Activated CD8-positive, alpha-beta T cell treated with anti-CD3 and anti-CD28 coated beads, Interleukin-2, amount 10 ng/mL, durations not matched to agents 7 days and 5 days (primary cell): ENCODE measurements around the gene LENG8. TPM values are rescaled to one million over a fixed set of nuclear protein-coding genes. Genes with fewer than 3 reads are reported as not detected.
A peak's percentile ranks its signal among the peaks of the same experiment; 100 is the strongest.
"Not testable (repeated sequence)": the region's sequence is repeated elsewhere in the genome, so short reads cannot be mapped to it uniquely, and the experiment has no call there.

Source experiments
- ATAC-seq: fragments of 150-1000 bp; cut with Tn5 transposase; one replicate; pipeline ENCODE4 v1.10.0; 2021; ENCODE audit warnings: moderate library complexity
- CTCF ChIA-PET: fragments of 350-600 bp; sonication (Branson Sonifier 250); formaldehyde crosslinking; loops from one replicate; lab custom pipeline; 2021; ENCODE audit warnings: antibody characterized with exemption; lab: Charles Lee
- POLR2A ChIA-PET: fragments of 350-600 bp; sonication (Branson Sonifier 250); formaldehyde crosslinking; loops from one replicate; lab custom pipeline; 2021; ENCODE audit warnings: antibody characterized with exemption; lab: Charles Lee
- DNase-seq: peaks from one replicate; pipeline ENCODE4 v3.0.0-alpha.2; 2020
- H3K27ac Mint-ChIP-seq: one replicate; pipeline ENCODE4 v1.8.0; 2021; ENCODE audit warnings: mild to moderate bottlenecking, mixed read lengths
- H3K27me3 Mint-ChIP-seq: one replicate; pipeline ENCODE4 v1.8.0; 2021; ENCODE audit warnings: low read depth, mixed read lengths
- H3K36me3 Mint-ChIP-seq: one replicate; pipeline ENCODE4 v1.8.0; 2021; ENCODE audit warnings: low read depth, mixed read lengths
- H3K4me1 Mint-ChIP-seq: one replicate; pipeline ENCODE4 v1.8.0; 2021; ENCODE audit warnings: low read depth, mixed read lengths
- H3K4me3 Mint-ChIP-seq: one replicate; pipeline ENCODE4 v1.8.0; 2021; ENCODE audit warnings: mild to moderate bottlenecking, mixed read lengths
- H3K9me3 Mint-ChIP-seq: one replicate; pipeline ENCODE4 v1.8.0; 2022; ENCODE audit warnings: mixed read lengths; ENCODE audit not compliant: insufficient read depth
- total RNA-seq, 2 experiments: library from RNA; stranded (reverse); gene quantifications; one replicate each; pipeline ENCODE4 v1.2.3, GENCODE V29; 2021

Gene LENG8
- total RNA-seq, 2 experiments from 2014 or later: 171 to 181 TPM

GRCh38 chr19:54432144-54432738 is 16.8 kb upstream of the LENG8 start:
- CTCF ChIA-PET: no interaction called here
- no peak overlapping the region for H3K4me3 Mint-ChIP-seq
- POLR2A ChIA-PET: interaction anchor here (1.0 kb wide), 1 partner anchor 87 kb away, joined by 3 read pairs; no protein-coding TSS in a partner anchor

GRCh38 chr19:54433697-54434096 is 15.3 kb upstream of the LENG8 start:
- CTCF ChIA-PET: no interaction called here
- Mint-ChIP-seq H3K4me3 (no peak overlapping the region), H3K4me1 (peaks cover 14% of the 10 kb centered on the region), H3K27ac (no peak overlapping the region), H3K36me3 (peaks cover 2% of the 10 kb centered on the region), H3K9me3 (no peaks in the 10 kb centered on the region), H3K27me3 (peaks cover 3% of the 10 kb centered on the region)
- DNase-seq (no peak), ATAC-seq (no peak)
- POLR2A ChIA-PET: interaction anchor here (0.6 to 1.0 kb wide), 2 partner anchors 9 to 14 kb away, joined by 3 to 5 read pairs; no protein-coding TSS in a partner anchor

More at GRCh38 chr19:54432144-54432738, 16.8 kb upstream of the LENG8 start:
- H3K36me3 Mint-ChIP-seq: no peaks in the 10 kb centered on the region
- no peak for ATAC-seq
- no peak for DNase-seq
- H3K4me1 Mint-ChIP-seq: peaks cover 14% of the 10 kb centered on the region
- H3K9me3 Mint-ChIP-seq: no peaks in the 10 kb centered on the region
- H3K27ac Mint-ChIP-seq: no peak overlapping the region
- peaks cover 5% of the 10 kb centered on the region for H3K27me3 Mint-ChIP-seq

- ATAC-seq: no peak
- H3K4me1 Mint-ChIP-seq: peaks cover 14% of the 10 kb centered on the region
- H3K27me3 Mint-ChIP-seq: peaks cover 2% of the 10 kb centered on the region
- ChIA-PET POLR2A (interaction anchor here (1.0 kb wide), 1 partner anchor 14 kb away, joined by 3 read pairs; no protein-coding TSS in a partner anchor), CTCF (no interaction called here)
- no peak overlapping the region for H3K4me3 Mint-ChIP-seq
- H3K9me3 Mint-ChIP-seq: no peaks in the 10 kb centered on the region
- DNase-seq: no peak
- H3K36me3 Mint-ChIP-seq: peaks cover 5% of the 10 kb centered on the region
- no peak overlapping the region for H3K27ac Mint-ChIP-seq
Observed at GRCh38 chr19:54434112-54434872, 14.7 kb upstream of the LENG8 start.

GRCh38 chr19:54434873-54435214 is 14.2 kb upstream of the LENG8 start:
- Mint-ChIP-seq H3K4me3 (no peak overlapping the region), H3K4me1 (peaks cover 14% of the 10 kb centered on the region), H3K9me3 (no peaks in the 10 kb centered on the region), H3K27ac (peak overlapping the region; percentile 32), H3K27me3 (no peaks in the 10 kb centered on the region), H3K36me3 (peaks cover 8% of the 10 kb centered on the region)
- ATAC-seq (no peak), DNase-seq (no peak)
- ChIA-PET CTCF (no interaction called here), POLR2A (no interaction called here)

GRCh38 chr19:54435551-54436016 is 13.4 kb upstream of the LENG8 start:
- Mint-ChIP-seq H3K27me3 (no peaks in the 10 kb centered on the region), H3K27ac (no peak overlapping the region), H3K9me3 (no peaks in the 10 kb centered on the region), H3K4me1 (peaks cover 14% of the 10 kb centered on the region), H3K4me3 (no peak overlapping the region), H3K36me3 (peaks cover 8% of the 10 kb centered on the region)
- no peak for ATAC-seq
- no peak for DNase-seq
- POLR2A ChIA-PET: no interaction called here
- CTCF ChIA-PET: no interaction called here

- H3K4me3 Mint-ChIP-seq: no peak overlapping the region
Observed at GRCh38 chr19:54436031-54436523, 12.9 kb upstream of the LENG8 start.

GRCh38 chr19:54436628-54437252 is 12.3 kb upstream of the LENG8 start:
- H3K27me3 Mint-ChIP-seq: no peaks in the 10 kb centered on the region
- CTCF ChIA-PET: interaction anchor here (3.0 kb wide), 1 partner anchor 12 kb away, joined by 19 read pairs; the partner anchor contains the start of gene LENG8
- no peak overlapping the region for H3K27ac Mint-ChIP-seq
- DNase-seq (no peak), ATAC-seq (no peak)
- no peaks in the 10 kb centered on the region for H3K9me3 Mint-ChIP-seq
- POLR2A ChIA-PET: interaction anchor here (0.6 kb wide), 1 partner anchor 31 kb away, joined by 3 read pairs; no protein-coding TSS in a partner anchor
- peaks cover 8% of the 10 kb centered on the region for H3K36me3 Mint-ChIP-seq
- H3K4me3 Mint-ChIP-seq: no peak overlapping the region
- peaks cover 13% of the 10 kb centered on the region for H3K4me1 Mint-ChIP-seq

More at GRCh38 chr19:54436031-54436523, 12.9 kb upstream of the LENG8 start:
- Mint-ChIP-seq H3K27me3 (no peaks in the 10 kb centered on the region), H3K36me3 (peaks cover 8% of the 10 kb centered on the region), H3K4me1 (peaks cover 14% of the 10 kb centered on the region), H3K9me3 (no peaks in the 10 kb centered on the region), H3K27ac (no peak overlapping the region)
- ATAC-seq (no peak), DNase-seq (no peak)
- CTCF ChIA-PET: no interaction called here
- POLR2A ChIA-PET: interaction anchor here (0.6 kb wide), 1 partner anchor 32 kb away, joined by 3 read pairs; no protein-coding TSS in a partner anchor

GRCh38 chr19:54439174-54439851 is 9.7 kb upstream of the LENG8 start:
- H3K36me3 Mint-ChIP-seq: peaks cover 17% of the 10 kb centered on the region
- H3K27ac Mint-ChIP-seq: no peak overlapping the region
- ChIA-PET POLR2A (interaction anchor here (1.0 to 2.2 kb wide), 2 partner anchors 9 to 11 kb away, joined by 3 to 7 read pairs; partner anchors contain the start of gene LENG8), CTCF (interaction anchor here (0.9 to 3.0 kb wide), 5 partner anchors 9 to 174 kb away, joined by 3 to 19 read pairs (median 5); partner anchors contain the start of gene LENG8)
- ATAC-seq (peak; percentile 67), DNase-seq (peak; percentile 44)
- H3K27me3 Mint-ChIP-seq: no peaks in the 10 kb centered on the region
- no peaks in the 10 kb centered on the region for H3K9me3 Mint-ChIP-seq
- H3K4me3 Mint-ChIP-seq: no peak overlapping the region
- H3K4me1 Mint-ChIP-seq: peaks cover 9% of the 10 kb centered on the region

GRCh38 chr19:54440641-54441040 is 8.4 kb upstream of the LENG8 start:
- CTCF ChIA-PET: no interaction called here
- Mint-ChIP-seq H3K4me3 (no peak overlapping the region), H3K27ac (no peak overlapping the region), H3K9me3 (no peaks in the 10 kb centered on the region), H3K27me3 (no peaks in the 10 kb centered on the region), H3K36me3 (peaks cover 26% of the 10 kb centered on the region), H3K4me1 (no peaks in the 10 kb centered on the region)
- no peak for DNase-seq
- no peak for ATAC-seq
- POLR2A ChIA-PET: no interaction called here

- H3K4me3 Mint-ChIP-seq: no peak overlapping the region
- DNase-seq (no peak), ATAC-seq (no peak)
- CTCF ChIA-PET: no interaction called here
- H3K36me3 Mint-ChIP-seq: peaks cover 32% of the 10 kb centered on the region
- H3K9me3 Mint-ChIP-seq: no peaks in the 10 kb centered on the region
- H3K27me3 Mint-ChIP-seq: no peaks in the 10 kb centered on the region
- H3K27ac Mint-ChIP-seq: no peak overlapping the region
- POLR2A ChIA-PET: no interaction called here
- H3K4me1 Mint-ChIP-seq: peaks cover 14% of the 10 kb centered on the region
Observed at GRCh38 chr19:54444737-54445136, 4.3 kb upstream of the LENG8 start.

GRCh38 chr19:54446349-54446748 is 2.6 kb upstream of the LENG8 start:
- H3K27ac Mint-ChIP-seq, POLR2A ChIA-PET, ATAC-seq, CTCF ChIA-PET, DNase-seq, H3K9me3 Mint-ChIP-seq, H3K27me3 Mint-ChIP-seq, H3K4me3 Mint-ChIP-seq: not testable (repeated sequence)
- Mint-ChIP-seq H3K4me1 (peaks cover 30% of the 10 kb centered on the region), H3K36me3 (peaks cover 48% of the 10 kb centered on the region)
